K562 (cell line): Measurements from ENCODE around the gene ADD2. TPM values are rescaled to one million over a fixed set of nuclear protein-coding genes. Genes with fewer than 3 reads are reported as not detected.

Source experiments
- ATAC-seq: fragments of 200-7000 bp; cut with Tn5 transposase; 3 replicates; pipeline ENCODE4 v1.9.1; 2020; ENCODE audit warnings: moderate library complexity
- BruUV-seq: library from RNA; stranded (reverse); fragments of 400-500 nt; replicated peaks from 2 replicates; lab custom pipeline; 2021; lab: Mats Ljungman, UMichigan
- CTCF ChIA-PET: fragments of 300-600 bp; formaldehyde crosslinking; extraction: SDS; loops from one replicate; lab custom pipeline; 2021; ENCODE audit warnings: low intra/inter-chr PET ratio; lab: Yijun Ruan, JAX
- POLR2A ChIA-PET: fragments of 300-600, 350-650 bp; sonication (Branson Sonifier 250); formaldehyde crosslinking; extraction: SDS; loops from one replicate; lab custom pipeline; 2021; ENCODE audit warnings: antibody characterized with exemption, inconsistent platforms; lab: Yijun Ruan, JAX
- DNase-seq, 4 experiments: peaks; one replicate each; pipeline versions ENCODE4 v3.0.0 to v3.0.0-alpha.2; 2011 to 2018; ENCODE audit warnings: low spot score in 3 of 4, mixed read lengths in 3 of 4; ENCODE audit errors: extremely low read depth in 1 of 4
- FAIRE-seq: peaks from 2 replicates; lab custom pipeline; 2011; peaks lifted over from hg19 to GRCh38; lab: Jason Lieb, UNC
- H2AFZ ChIP-seq: 2 replicates; pipeline ENCODE4 v1.6.0; 2011; ENCODE audit warnings: low read depth, low read length, control low read depth, inconsistent platforms
- H3K27ac ChIP-seq: fragments of 200-600 bp; 3 replicates; pipeline ENCODE4 v1.8.0; 2011; ENCODE audit warnings: low read depth, mild to moderate bottlenecking, control low read depth, inconsistent platforms, low read length, moderate library complexity, mixed read lengths; ENCODE audit errors: extremely low read depth
- H3K27me3 ChIP-seq, 2 experiments: fragments of 300-600 bp in 1 of 2; 2 replicates in 1 of 2; 3 replicates in 1 of 2; pipeline versions ENCODE4 v1.6.0 to v1.8.0; 2011; ENCODE audit warnings: inconsistent platforms in 2 of 2, low read length in 2 of 2, mild to moderate bottlenecking in 1 of 2, mixed read lengths in 1 of 2, moderate library complexity in 1 of 2; ENCODE audit not compliant: control insufficient read depth in 2 of 2, insufficient read depth in 2 of 2
- H3K36me3 ChIP-seq: fragments of 300-600 bp; 3 replicates; pipeline ENCODE4 v1.8.0; 2011; ENCODE audit warnings: mild to moderate bottlenecking, low read length, inconsistent platforms; ENCODE audit not compliant: control insufficient read depth, insufficient read depth
- H3K4me1 ChIP-seq, 2 experiments: fragments of 200-600 bp in 1 of 2; replicated peaks in 1 of 2; 2 replicates in 1 of 2; 3 replicates in 1 of 2; pipeline versions ENCODE4 v1.5.1 to v1.8.0; 2011; ENCODE audit warnings: inconsistent platforms in 2 of 2, low read length in 2 of 2, mild to moderate bottlenecking in 1 of 2, mixed read lengths in 1 of 2, moderate library complexity in 1 of 2; ENCODE audit not compliant: control insufficient read depth in 2 of 2, insufficient read depth in 2 of 2
- H3K4me2 ChIP-seq: 2 replicates; pipeline ENCODE4 v1.6.1; 2011; ENCODE audit warnings: low read length, control low read depth, inconsistent platforms, mixed read lengths; ENCODE audit not compliant: insufficient read depth
- H3K4me3 ChIP-seq: fragments of 200-600 bp; sonication (generic), shearing (Covaris generic); 2 replicates; pipeline ENCODE4 v1.5.1; 2016; ENCODE audit warnings: control low read depth, inconsistent platforms
- H3K79me2 ChIP-seq: fragments of 200-600 bp; 3 replicates; pipeline ENCODE4 v1.8.0; 2011; ENCODE audit warnings: low read length, inconsistent platforms; ENCODE audit not compliant: control insufficient read depth, insufficient read depth
- H3K9ac ChIP-seq, 2 experiments: 2 replicates each; pipeline versions ENCODE4 v1.6.0 to v1.6.1; 2011; ENCODE audit warnings: low read depth in 2 of 2, low read length in 2 of 2, control low read depth in 1 of 2, inconsistent platforms in 1 of 2, mild to moderate bottlenecking in 1 of 2, mixed read lengths in 1 of 2; ENCODE audit not compliant: insufficient read depth in 1 of 2
- H3K9me1 ChIP-seq: one replicate; pipeline ENCODE4 v1.6.0; 2011; ENCODE audit warnings: inconsistent platforms, mild to moderate bottlenecking, low read length, moderate library complexity; ENCODE audit not compliant: control insufficient read depth, insufficient read depth
- H3K9me3 ChIP-seq: replicated peaks from 2 replicates; pipeline ENCODE4 v1.5.1; 2011; ENCODE audit warnings: low read depth, low read length, inconsistent platforms; ENCODE audit not compliant: control insufficient read depth, insufficient read depth
- H4K20me1 ChIP-seq: replicated peaks from 2 replicates; pipeline ENCODE4 v1.6.1; 2011; ENCODE audit warnings: low read length, inconsistent platforms, mixed read lengths; ENCODE audit not compliant: control insufficient read depth, insufficient read depth
- ARID1B ChIP-seq: fragments of 450-650 bp; IDR thresholded peaks from 2 replicates; pipeline ENCODE4 v1.6.1; 2016; ENCODE audit warnings: antibody characterized with exemption, mild to moderate bottlenecking, inconsistent platforms
- CBFA2T3 ChIP-seq: fragments of 450-650 bp; IDR thresholded peaks from 2 replicates; pipeline ENCODE4 v1.6.1; 2017
- CCNT2 ChIP-seq: IDR thresholded peaks from 2 replicates; pipeline ENCODE4 v1.6.1; 2011; ENCODE audit warnings: borderline replicate concordance, low read depth, mild to moderate bottlenecking, moderate library complexity, mixed read lengths, low read length; ENCODE audit not compliant: insufficient read length; ENCODE audit errors: extremely low read depth
- DPF2 ChIP-seq: fragments of 450-650 bp; IDR thresholded peaks from 2 replicates; pipeline ENCODE4 v1.6.1; 2016
- FOSL1 ChIP-seq: fragments of 200-800 bp; sonication (Bioruptor generic); conservative IDR thresholded peaks from 2 replicates; pipeline ENCODE4 v1.6.1; 2016; ENCODE audit warnings: missing genetic modification characterization, missing compliant biosample characterization
- KDM5B ChIP-seq: fragments of 200-600 bp; sonication (generic); IDR thresholded peaks from 2 replicates; pipeline ENCODE4 v1.6.1; 2012; ENCODE audit warnings: low read depth, mild to moderate bottlenecking, moderate library complexity, low read length, control low read depth, inconsistent platforms; ENCODE audit not compliant: insufficient replicate concordance
- LCOR ChIP-seq: sonication (generic); formaldehyde crosslinking; IDR thresholded peaks from 2 replicates; pipeline ENCODE4 v1.8.0; 2022; ENCODE audit warnings: mild to moderate bottlenecking, missing genetic modification reagents
- MTA3 ChIP-seq: fragments of 450-650 bp; formaldehyde crosslinking; IDR thresholded peaks from 2 replicates; pipeline ENCODE4 v1.6.1; 2017; ENCODE audit warnings: mild to moderate bottlenecking, borderline replicate concordance
- NR2F6 ChIP-seq: fragments of 450-650 bp; formaldehyde crosslinking; IDR thresholded peaks from 2 replicates; pipeline ENCODE4 v1.4.0; 2020; ENCODE audit warnings: mild to moderate bottlenecking
- POLR2AphosphoS5 ChIP-seq: IDR thresholded peaks from 2 replicates; pipeline ENCODE4 v1.6.1; 2011; ENCODE audit warnings: mild to moderate bottlenecking, low read depth, low read length, moderate library complexity; ENCODE audit not compliant: control insufficient read depth, insufficient read depth
- RBBP5 ChIP-seq: fragments of 200-600 bp; sonication (generic); IDR thresholded peaks from 2 replicates; pipeline ENCODE4 v1.6.1; 2012; ENCODE audit warnings: borderline replicate concordance, mild to moderate bottlenecking, low read length, control low read depth, inconsistent platforms; ENCODE audit not compliant: insufficient read depth, poor library complexity, severe bottlenecking
- RCOR1 ChIP-seq, 2 experiments: IDR thresholded peaks; 2 replicates each; pipeline ENCODE4 v1.6.1; 2012; ENCODE audit warnings: low read depth in 2 of 2, low read length in 2 of 2, borderline replicate concordance in 1 of 2, improper control_type of control experiment in 1 of 2
- SMAD4 ChIP-seq: fragments of 250-450 bp; sonication (Bioruptor Pico); conservative IDR thresholded peaks from 2 replicates; pipeline ENCODE4 v1.8.0; 2021; ENCODE audit warnings: inconsistent platforms, mild to moderate bottlenecking, moderate library complexity
- TAF1 ChIP-seq: IDR thresholded peaks from 2 replicates; pipeline ENCODE4 v1.6.1; 2011; ENCODE audit warnings: mild to moderate bottlenecking, low read length, moderate library complexity; ENCODE audit not compliant: insufficient read depth, control insufficient read depth, severe bottlenecking; ENCODE audit errors: extremely low read depth
- TBP ChIP-seq: optimal IDR thresholded peaks from 2 replicates; pipeline ENCODE3; 2011; ENCODE audit warnings: low read depth, low read length, improper control_type of control experiment
- TCF3 ChIP-seq: sonication (generic); formaldehyde crosslinking; IDR thresholded peaks from 2 replicates; pipeline ENCODE4 v1.4.0; 2020; ENCODE audit warnings: mild to moderate bottlenecking, missing genetic modification reagents
- U2AF1 ChIP-seq: fragments of 200-400 bp; formaldehyde crosslinking; optimal IDR thresholded peaks from 2 replicates; pipeline ENCODE3; 2017; ENCODE audit warnings: mild to moderate bottlenecking, low read depth, low read length, moderate library complexity
- ZEB2 ChIP-seq: fragments of 450-650 bp; IDR thresholded peaks from 2 replicates; pipeline ENCODE4 v1.6.1; 2016
- ZFX ChIP-seq: sonication (generic); formaldehyde crosslinking; IDR thresholded peaks from 2 replicates; pipeline ENCODE4 v1.8.0; 2022; ENCODE audit warnings: mild to moderate bottlenecking, missing genetic modification reagents, moderate library complexity
- WGBS: fragments of 100-300 bp; shearing (Covaris generic); methylation state at CpG from one replicate; pipeline ENCODE4 v1.1.6; 2016; ENCODE audit warnings: low coverage, mixed read lengths; ENCODE audit not compliant: insufficient coverage; ENCODE audit errors: missing lambda C conversion rate; 5-methylcytosine and 5-hydroxymethylcytosine counted together
- in situ Hi-C: fragments of 300-500 bp; cut with MboI; formaldehyde crosslinking; loops from 4 replicates; pipeline ENCODE4 v1.15.0; 2018; ENCODE audit warnings: inconsistent platforms, mixed read lengths
- intact Hi-C: fragments of 100-400 bp; cut with micrococcal nuclease; formaldehyde crosslinking; loops from 2 replicates; pipeline ENCODE4 v1.14.2; 2022
- polyA plus RNA-seq, 8 experiments: library from polyadenylated mRNA; depleted of rRNA in 4 of 8; stranded (reverse) in 5 of 8; unstranded in 3 of 8; fragments of >200 nt; fragmentation: Nextera tagmentation in 2 of 8; fragmentation: Illumina TruSeq in 1 of 8; extraction: Ambion mirVana in 2 of 8; extraction: Trizol in 1 of 8; gene quantifications; 2 replicates each; pipeline versions ENCODE4 v1.2.1 to v1.2.3, GENCODE V29; 2011 to 2014; ENCODE audit warnings: inconsistent platforms in 1 of 8, missing spikeins in 1 of 8
- total RNA-seq, 7 experiments: library from RNA; depleted of rRNA in 6 of 7; stranded (reverse); fragments of >200 nt in 6 of 7; fragmentation: Illumina TruSeq in 2 of 7; extraction: Trizol in 2 of 7; gene quantifications; 2 replicates each; pipeline versions ENCODE4 v1.2.1 to v1.2.3, GENCODE V29; 2011 to 2021; ENCODE audit warnings: low replicate concordance in 1 of 7
- TF ChIP-seq, protein P1 (sequence below): sonication (generic); formaldehyde crosslinking; IDR thresholded peaks from 2 replicates; pipeline ENCODE4 v1.4.0; 2020; ENCODE audit warnings: mild to moderate bottlenecking, missing genetic modification reagents

Gene ADD2
- total and polyA plus RNA-seq, 9 of the 15 experiments (the other 6 are each of a cell fraction or from before 2014, with no cell fraction given), result 3.5 to 63.0 (median 36.2) TPM

DNA sequence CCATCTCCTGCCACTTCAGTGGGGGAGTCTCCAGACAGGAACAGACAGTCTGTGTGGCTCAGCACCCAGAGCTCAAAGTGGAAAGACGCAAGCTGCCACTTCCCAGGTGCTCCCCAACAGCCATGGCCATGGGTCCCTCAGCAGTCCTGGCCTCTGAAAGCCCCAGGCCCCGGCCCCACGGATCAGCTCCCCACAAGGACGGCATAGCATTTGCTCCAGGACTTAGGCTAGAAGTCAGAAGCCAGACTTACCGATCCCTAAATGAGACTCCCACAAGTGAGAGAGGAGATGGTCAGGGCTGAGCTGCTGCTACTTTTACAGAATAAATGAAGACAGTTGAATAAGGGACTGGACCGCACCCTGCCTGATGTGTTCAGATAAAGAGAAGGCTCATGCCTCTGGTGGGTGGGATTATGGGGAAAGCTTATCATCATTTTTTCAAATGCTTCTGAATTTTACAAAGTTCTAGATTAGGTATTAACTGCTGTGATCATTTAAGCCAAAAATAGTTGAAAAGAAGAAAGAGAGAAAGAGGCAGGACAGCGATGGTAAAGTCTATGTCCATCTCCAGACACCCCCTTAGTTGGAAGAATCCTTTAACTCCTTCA is 50.5 kb downstream of the ADD2 start:
- Histone ChIP-seq H3K9me1 (no peaks in the 10 kb centered on the region), H3K9ac (peak overlapping the region; percentile 52 to 91), H3K4me1 (peaks cover 44% of the 10 kb centered on the region in 2 experiments; a peak in 4 of 5 replicates), H3K79me2 (peaks cover 38% of the 10 kb centered on the region), H3K36me3 (peaks cover 5% of the 10 kb centered on the region; the same call in 2 of the 3 replicates), H3K27ac (peak overlapping the region; percentile 79), H4K20me1 (no peaks in the 10 kb centered on the region), H3K4me3 (peak overlapping the region; percentile 30), H2AFZ (peak overlapping the region; percentile 51), H3K27me3 (no peaks in the 10 kb centered on the region), H3K4me2 (peak overlapping the region; percentile 85), H3K9me3 (no peaks in the 10 kb centered on the region)
- DNase-seq (peak; percentile 61 to 89 (median 74)), FAIRE-seq (peak; percentile 94), ATAC-seq (peak; percentile 91)
- intact Hi-C loops, result no loop called here
- BruUV-seq, result no TSS peak
- POLR2A ChIA-PET, result interaction anchor here (0.7 to 1.2 kb wide), 6 partner anchors 9 to 243 kb away, joined by 3 to 5 read pairs (median 4); no protein-coding TSS in a partner anchor
- in situ Hi-C loops, result no loop called here
- CTCF ChIA-PET, result no interaction called here
- WGBS, result 0% methylated on average over 7 of the region's 7 CpGs
- TF ChIP-seq RBBP5 (peak; percentile 36), TBP (peak; percentile 88), POLR2AphosphoS5 (peak; percentile 92), SMAD4 (peak; percentile 76), CBFA2T3 (peak; percentile 93), ZFX (CRISPR knock-in tag) (no peak), U2AF1 (no peak), TAF1 (peak; percentile 51), NR2F6 (CRISPR knock-in tag) (no peak), TCF3 (CRISPR knock-in tag) (peak; percentile 87), FOSL1 (no peak), ARID1B (peak; percentile 94), LCOR (0 out of 2 replicates have a peak, but pooled peaks have one; percentile 21), DPF2 (peak; percentile 92), RCOR1 (IDR thresholded peaks at IDR 0.05; ENCODE audit: borderline replicate concordance in 1 of 2, low read depth in 2 of 2, low read length in 2 of 2) (peak in 1 of 2 experiments; percentile 81; a peak in 1 of 4 replicates), KDM5B (no peak), ZEB2 (peak; percentile 24; the same call in 1 of the 2 replicates), CCNT2 (peak; percentile 64), MTA3 (peak; percentile 47; the same call in 1 of the 2 replicates)
- TF ChIP-seq, protein P1, sequence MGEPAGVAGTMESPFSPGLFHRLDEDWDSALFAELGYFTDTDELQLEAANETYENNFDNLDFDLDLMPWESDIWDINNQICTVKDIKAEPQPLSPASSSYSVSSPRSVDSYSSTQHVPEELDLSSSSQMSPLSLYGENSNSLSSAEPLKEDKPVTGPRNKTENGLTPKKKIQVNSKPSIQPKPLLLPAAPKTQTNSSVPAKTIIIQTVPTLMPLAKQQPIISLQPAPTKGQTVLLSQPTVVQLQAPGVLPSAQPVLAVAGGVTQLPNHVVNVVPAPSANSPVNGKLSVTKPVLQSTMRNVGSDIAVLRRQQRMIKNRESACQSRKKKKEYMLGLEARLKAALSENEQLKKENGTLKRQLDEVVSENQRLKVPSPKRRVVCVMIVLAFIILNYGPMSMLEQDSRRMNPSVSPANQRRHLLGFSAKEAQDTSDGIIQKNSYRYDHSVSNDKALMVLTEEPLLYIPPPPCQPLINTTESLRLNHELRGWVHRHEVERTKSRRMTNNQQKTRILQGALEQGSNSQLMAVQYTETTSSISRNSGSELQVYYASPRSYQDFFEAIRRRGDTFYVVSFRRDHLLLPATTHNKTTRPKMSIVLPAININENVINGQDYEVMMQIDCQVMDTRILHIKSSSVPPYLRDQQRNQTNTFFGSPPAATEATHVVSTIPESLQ (CRISPR knock-in tag), result no peak
